HUES64 (cell line): ENCODE data around the gene OTOA. TPM values are rescaled to one million over a fixed set of nuclear protein-coding genes. Genes with fewer than 3 reads are reported as not detected.

Experiments
- H3K27ac ChIP-seq: 2 replicates; pipeline ENCODE4 v1.7.0; 2013; ENCODE audit warnings: low read depth, low read length, inconsistent platforms
- H3K27me3 ChIP-seq: 2 replicates; pipeline ENCODE4 v1.6.1; 2013; ENCODE audit warnings: mild to moderate bottlenecking, low read length; ENCODE audit not compliant: insufficient read depth
- H3K36me3 ChIP-seq: 2 replicates; pipeline ENCODE4 v1.6.1; 2013; ENCODE audit warnings: mild to moderate bottlenecking, low read length; ENCODE audit not compliant: insufficient read depth
- H3K4me1 ChIP-seq: 2 replicates; pipeline ENCODE4 v1.6.1; 2013; ENCODE audit warnings: mild to moderate bottlenecking, low read length, moderate library complexity; ENCODE audit not compliant: insufficient read depth
- H3K4me3 ChIP-seq: 2 replicates; pipeline ENCODE4 v1.5.1; 2013; ENCODE audit warnings: mild to moderate bottlenecking, low read length, moderate library complexity
- H3K9ac ChIP-seq: 2 replicates; pipeline ENCODE4 v1.6.1; 2013; ENCODE audit warnings: mild to moderate bottlenecking, low read depth, low read length
- H3K9me3 ChIP-seq: 2 replicates; pipeline ENCODE4 v1.6.1; 2013; ENCODE audit warnings: low read depth, low read length; ENCODE audit not compliant: insufficient read depth
- WGBS: fragments of 150-250, 120-280 bp; methylation state at CpG from one replicate; pipeline ENCODE4 v1.1.7; 2013; ENCODE audit warnings: missing lambda C conversion rate; 5-methylcytosine and 5-hydroxymethylcytosine counted together
- polyA plus RNA-seq, 2 experiments: library from polyadenylated mRNA; stranded (reverse); fragments of 50-300 nt; gene quantifications; one replicate each; pipeline ENCODE4 v1.2.3, GENCODE V29; 2013

OTOA gene
- polyA plus RNA-seq (2013, experiment 1 of 2), result not detected
- polyA plus RNA-seq (2013, experiment 2 of 2), result 0.13 TPM

GRCh38 chr16:21663889-21664647 lies at the start of gene OTOA:
TSS of gene OTOA (plus strand) at chr16:21663968. CDS start at chr16:21678515, 14,547 bp downstream.
- H3K36me3 ChIP-seq, result no peaks in the 10 kb centered on the region; the same call in 1 of the 2 replicates
- H3K9me3 ChIP-seq, result no peaks in the 10 kb centered on the region
- H3K27me3 ChIP-seq, result no peaks in the 10 kb centered on the region
- no peak within 1 kb of the TSS; the same call in 1 of the 2 replicates for H3K9ac ChIP-seq
- H3K4me3 ChIP-seq, result peak within 1 kb of the TSS; percentile 50
- no peak within 1 kb of the TSS for H3K27ac ChIP-seq
- 20% methylated on average over 41 of the region's 45 CpGs for WGBS
- peaks cover 10% of the 10 kb centered on the region for H3K4me1 ChIP-seq

- Histone ChIP-seq H3K27me3 (no peaks in the 10 kb centered on the region), H3K4me1 (peaks cover 30% of the 10 kb centered on the region), H3K9ac (no peak overlapping the region), H3K27ac (no peak overlapping the region), H3K4me3 (no peak overlapping the region), H3K36me3 (peaks cover 26% of the 10 kb centered on the region; the same call in 1 of the 2 replicates), H3K9me3 (no peaks in the 10 kb centered on the region)
- 96% methylated on average over 3 of the region's 3 CpGs for WGBS
Measured at GRCh38 chr16:21614896-21615295, 48.9 kb upstream of the OTOA start.

DNA sequence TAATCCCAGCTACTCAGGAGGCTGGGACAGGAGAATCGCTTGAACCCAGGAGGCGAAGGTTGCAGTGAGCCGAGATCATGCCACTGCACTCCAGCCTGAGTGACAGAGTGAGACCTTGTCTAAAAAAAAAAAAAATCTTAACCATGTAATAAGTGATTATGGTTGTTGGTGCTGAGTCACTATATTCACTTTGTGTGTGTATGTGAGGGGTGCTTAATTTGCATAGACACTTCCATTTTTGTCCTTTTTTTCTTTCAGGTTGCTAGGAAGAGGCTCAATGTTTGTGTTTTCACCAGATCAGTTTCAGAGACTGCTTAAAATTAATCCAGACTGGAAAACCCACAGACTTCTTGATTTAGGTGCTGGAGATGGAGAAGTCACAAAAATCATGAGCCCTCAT lies 46.2 kb upstream of the OTOA start:
- 98% methylated on average over 3 of the region's 3 CpGs for WGBS
- Histone ChIP-seq H3K9ac (no peak overlapping the region), H3K27me3 (no peaks in the 10 kb centered on the region), H3K27ac (no peak overlapping the region), H3K4me3 (no peak overlapping the region), H3K4me1 (peaks cover 3% of the 10 kb centered on the region; the same call in 1 of the 2 replicates), H3K9me3 (no peaks in the 10 kb centered on the region), H3K36me3 (peaks cover 38% of the 10 kb centered on the region; the same call in 1 of the 2 replicates)

DNA sequence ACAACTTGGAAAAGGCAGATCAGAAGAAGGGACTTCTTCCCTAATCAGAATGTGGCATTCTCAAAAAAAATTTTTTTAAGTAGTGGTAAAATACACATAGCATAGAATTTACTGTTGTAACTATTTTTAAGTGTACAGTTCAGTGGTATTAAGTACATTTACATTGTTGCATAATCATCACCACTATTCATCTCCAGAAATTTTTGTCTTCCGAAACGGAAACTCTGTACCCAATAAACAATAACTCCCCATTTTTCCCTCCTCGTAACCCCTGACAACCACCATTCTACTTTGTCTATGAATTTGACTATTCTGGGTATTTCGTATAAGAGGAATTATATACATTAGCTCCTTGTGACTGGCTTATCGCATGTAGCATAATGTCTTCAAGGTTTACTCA lies 45.5 kb upstream of the OTOA start:
- Histone ChIP-seq H3K36me3 (peaks cover 40% of the 10 kb centered on the region; the same call in 1 of the 2 replicates), H3K9ac (no peak overlapping the region), H3K27me3 (no peaks in the 10 kb centered on the region), H3K4me1 (no peaks in the 10 kb centered on the region), H3K9me3 (no peaks in the 10 kb centered on the region), H3K4me3 (no peak overlapping the region), H3K27ac (no peak overlapping the region)
- 94% methylated on average over 3 of the region's 5 CpGs for WGBS

DNA sequence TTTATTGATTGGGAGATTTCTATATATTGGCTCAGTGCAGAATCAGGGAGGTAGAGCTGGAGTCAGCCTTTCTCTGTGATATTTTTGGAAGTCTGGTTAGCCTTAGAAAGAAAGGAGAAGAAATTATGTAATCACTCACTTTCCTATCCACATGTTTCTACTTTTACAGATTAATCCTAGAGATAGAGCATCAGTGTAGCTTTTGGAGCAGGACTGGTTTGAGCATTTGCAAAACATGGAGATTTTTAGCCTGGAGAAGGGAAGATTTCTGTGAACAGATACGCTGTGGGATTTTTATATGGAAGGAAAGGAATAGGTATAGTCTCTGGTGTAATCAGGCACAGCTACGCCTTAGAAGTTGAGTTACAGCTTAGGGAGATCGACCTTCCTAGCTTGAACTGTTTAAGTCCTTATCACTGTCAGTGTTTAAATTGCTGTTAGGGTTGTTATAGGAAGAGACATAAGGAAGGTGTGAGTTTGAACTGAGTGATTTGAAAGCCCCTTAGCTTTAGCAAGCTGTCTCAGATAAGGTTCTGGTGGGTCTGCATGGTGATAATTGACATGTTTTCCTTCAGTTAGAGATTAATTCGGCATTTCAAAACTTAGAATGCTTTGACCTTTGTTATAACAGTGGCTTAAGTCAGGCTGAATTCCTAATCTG lies 43.9 kb upstream of the OTOA start:
- peaks cover 46% of the 10 kb centered on the region for H3K36me3 ChIP-seq
- no peak overlapping the region for H3K27ac ChIP-seq
- WGBS, result 93% methylated on average over 4 of the region's 4 CpGs

DNA sequence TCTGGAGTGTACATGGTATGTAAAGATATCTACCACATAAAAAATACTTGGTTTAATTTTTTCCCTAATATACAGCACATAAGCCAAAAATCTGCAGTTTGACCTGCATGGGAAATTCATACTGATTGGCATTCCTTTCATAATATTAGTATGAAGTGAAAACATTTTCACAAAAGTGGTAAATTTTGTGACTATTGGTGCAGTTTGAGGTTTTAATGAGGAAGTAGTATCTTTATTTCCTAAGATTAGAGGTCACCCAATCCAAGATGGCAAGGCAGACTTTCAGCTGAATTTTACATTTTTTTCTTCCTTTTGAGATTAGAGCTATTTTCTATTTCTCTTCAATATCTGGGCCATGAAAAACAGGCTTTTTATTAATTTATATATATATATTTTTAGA lies 43.2 kb upstream of the OTOA start:
- H3K27ac ChIP-seq, result no peak overlapping the region
- H3K4me1 ChIP-seq, result no peaks in the 10 kb centered on the region
- H3K27me3 ChIP-seq, result no peaks in the 10 kb centered on the region
- H3K9me3 ChIP-seq, result no peaks in the 10 kb centered on the region
- H3K9ac ChIP-seq, result no peak overlapping the region
- H3K36me3 ChIP-seq, result peaks cover 52% of the 10 kb centered on the region
- H3K4me3 ChIP-seq, result no peak overlapping the region

More for the DNA sequence above, 43.9 kb upstream of the OTOA start:
- H3K9ac ChIP-seq, result no peak overlapping the region
- H3K4me1 ChIP-seq, result no peaks in the 10 kb centered on the region
- no peak overlapping the region for H3K4me3 ChIP-seq
- no peaks in the 10 kb centered on the region for H3K9me3 ChIP-seq
- no peaks in the 10 kb centered on the region for H3K27me3 ChIP-seq

DNA sequence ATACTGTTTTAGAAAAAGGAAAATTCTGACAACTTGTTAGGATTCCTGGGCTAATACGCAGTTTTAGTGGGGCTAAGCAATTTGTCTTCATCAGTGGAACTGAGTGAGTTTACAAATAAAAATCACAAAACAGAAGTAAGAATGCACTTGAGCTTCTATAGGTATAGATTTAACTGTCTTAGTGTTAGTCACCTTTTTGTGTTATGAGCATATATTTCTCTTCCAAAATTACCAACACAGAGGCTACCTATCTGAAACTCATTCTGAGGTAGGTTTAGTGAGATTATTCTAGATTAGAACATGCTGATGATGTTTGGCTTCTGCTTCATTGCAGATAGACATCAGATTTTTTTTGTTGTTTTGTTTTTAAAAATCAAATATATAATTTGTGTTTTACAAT lies 41.2 kb upstream of the OTOA start:
- Histone ChIP-seq H3K9ac (no peak overlapping the region), H3K4me3 (no peak overlapping the region), H3K27me3 (no peaks in the 10 kb centered on the region), H3K36me3 (peaks cover 64% of the 10 kb centered on the region), H3K27ac (no peak overlapping the region), H3K4me1 (no peaks in the 10 kb centered on the region), H3K9me3 (no peaks in the 10 kb centered on the region)
- WGBS, result 80% methylated on average over 1 of the region's 1 CpG

DNA sequence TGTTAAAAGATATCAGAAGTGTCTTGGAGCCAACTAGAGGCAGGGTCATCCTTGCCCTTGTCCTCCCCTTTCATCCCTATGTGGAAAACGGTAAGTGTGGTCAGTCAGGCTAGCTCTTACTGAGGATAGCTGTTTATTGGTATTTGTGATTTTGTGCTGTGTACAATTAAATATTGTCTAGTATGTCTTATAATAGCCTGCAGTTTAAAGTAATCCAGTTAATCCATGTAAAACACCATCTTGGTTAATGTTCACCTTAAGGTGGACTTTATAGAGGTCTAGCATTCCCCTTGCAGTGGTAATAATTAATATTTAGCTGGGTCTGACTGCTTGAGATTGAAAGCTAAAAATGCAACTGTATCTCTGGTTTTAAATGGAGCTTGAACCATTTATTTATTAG lies 38.7 kb upstream of the OTOA start:
- Histone ChIP-seq H3K27ac (no peak overlapping the region), H3K9me3 (no peaks in the 10 kb centered on the region; the same call in 1 of the 2 replicates), H3K4me1 (no peaks in the 10 kb centered on the region), H3K9ac (no peak overlapping the region), H3K27me3 (no peaks in the 10 kb centered on the region), H3K36me3 (peaks cover 73% of the 10 kb centered on the region), H3K4me3 (no peak overlapping the region)
- 100% methylated on average over 1 of the region's 1 CpG for WGBS

GRCh38 chr16:21626659-21627277 lies 37.0 kb upstream of the OTOA start:
- Histone ChIP-seq H3K27ac (no peak overlapping the region; the same call in 1 of the 2 replicates), H3K4me3 (no peak overlapping the region), H3K9ac (no peak overlapping the region), H3K4me1 (no peaks in the 10 kb centered on the region), H3K27me3 (no peaks in the 10 kb centered on the region), H3K9me3 (no peaks in the 10 kb centered on the region; the same call in 1 of the 2 replicates), H3K36me3 (peaks cover 70% of the 10 kb centered on the region)
- 97% methylated on average over 6 of the region's 6 CpGs for WGBS

GRCh38 chr16:21628121-21628726 lies 35.5 kb upstream of the OTOA start:
- Histone ChIP-seq H3K4me1 (no peaks in the 10 kb centered on the region), H3K27ac (no peak overlapping the region), H3K4me3 (no peak overlapping the region), H3K9ac (no peak overlapping the region), H3K36me3 (peaks cover 65% of the 10 kb centered on the region), H3K27me3 (no peaks in the 10 kb centered on the region), H3K9me3 (no peaks in the 10 kb centered on the region; the same call in 1 of the 2 replicates)
- 92% methylated on average over 5 of the region's 5 CpGs for WGBS

DNA sequence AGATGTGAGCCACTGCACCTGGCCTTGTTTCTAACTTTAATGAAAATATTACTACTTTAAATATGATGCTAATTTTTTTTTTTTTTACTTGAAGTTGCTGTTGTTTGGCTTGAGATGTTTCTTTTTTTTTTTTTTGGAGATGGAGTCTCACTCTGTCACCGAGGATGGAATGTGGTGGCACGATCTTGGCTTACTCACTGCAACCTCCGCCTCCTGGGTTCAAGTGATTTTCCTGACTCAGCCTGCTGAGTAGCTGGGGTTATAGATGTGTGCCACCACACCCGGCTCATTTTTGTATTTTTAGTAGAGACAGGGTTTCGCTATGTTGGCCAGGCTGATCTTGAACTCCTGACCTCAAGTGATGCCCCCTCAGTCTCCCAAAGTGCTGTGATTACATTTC lies 35.0 kb upstream of the OTOA start:
- 96% methylated on average over 5 of the region's 5 CpGs for WGBS
- H3K4me1 ChIP-seq, result no peaks in the 10 kb centered on the region
- H3K9me3 ChIP-seq, result no peaks in the 10 kb centered on the region; the same call in 1 of the 2 replicates
- H3K4me3 ChIP-seq, result no peak overlapping the region
- peaks cover 63% of the 10 kb centered on the region for H3K36me3 ChIP-seq
- no peak overlapping the region for H3K9ac ChIP-seq
- no peaks in the 10 kb centered on the region for H3K27me3 ChIP-seq
- H3K27ac ChIP-seq, result no peak overlapping the region
